OCI-M2 (cell line): ENCODE results near the gene DPP10.

ENCODE experiments used
- DNase-seq: peaks from one replicate; lab custom pipeline; 2025; ENCODE audit not compliant: unreplicated experiment; lab: John Stamatoyannopoulos, UW

Gene DPP10

GRCh38 chr2:114580691-114581090, 138.2 kb downstream of the DPP10 start:
- no peak for DNase-seq

DNA sequence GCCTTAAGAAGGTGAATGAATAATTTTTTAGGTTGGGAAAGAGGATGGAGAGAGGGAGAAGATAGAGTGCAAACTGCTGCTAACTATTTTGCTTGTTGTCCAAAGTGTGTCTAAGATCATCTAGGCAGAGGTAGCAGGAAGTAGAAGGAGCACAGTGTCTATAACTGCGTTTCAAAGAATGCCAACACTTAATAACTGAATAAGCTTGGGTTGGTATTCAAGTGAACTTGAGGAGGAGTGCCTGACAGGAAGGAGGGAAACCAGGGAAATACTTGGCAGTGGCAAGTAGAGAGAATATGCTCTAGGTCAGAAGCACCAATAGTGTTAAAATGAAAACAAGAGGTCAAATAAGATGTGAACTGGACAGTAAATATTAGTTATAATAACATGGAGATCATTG, 155.9 kb downstream of the DPP10 start:
- DNase-seq: no peak

DNA sequence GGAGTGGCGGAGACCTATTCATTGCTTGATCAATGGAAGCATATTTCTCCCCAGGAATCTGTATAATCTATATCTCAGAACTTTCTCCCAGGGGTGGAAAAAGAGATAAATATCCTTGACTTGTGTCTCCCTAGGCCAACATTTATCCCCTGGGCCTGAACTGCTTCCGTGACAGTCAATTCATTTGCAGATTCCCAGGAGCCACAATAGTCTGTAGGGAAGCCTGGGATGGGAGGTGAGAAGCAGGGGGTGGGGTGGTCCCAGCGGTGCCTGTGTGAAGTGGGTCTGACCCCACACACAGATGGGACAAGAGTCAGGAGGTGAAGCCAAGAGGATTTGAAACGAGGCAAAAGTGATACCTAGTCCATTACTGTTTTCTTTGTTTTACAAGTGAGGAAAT, 166.8 kb downstream of the DPP10 start:
- no peak for DNase-seq

DNA sequence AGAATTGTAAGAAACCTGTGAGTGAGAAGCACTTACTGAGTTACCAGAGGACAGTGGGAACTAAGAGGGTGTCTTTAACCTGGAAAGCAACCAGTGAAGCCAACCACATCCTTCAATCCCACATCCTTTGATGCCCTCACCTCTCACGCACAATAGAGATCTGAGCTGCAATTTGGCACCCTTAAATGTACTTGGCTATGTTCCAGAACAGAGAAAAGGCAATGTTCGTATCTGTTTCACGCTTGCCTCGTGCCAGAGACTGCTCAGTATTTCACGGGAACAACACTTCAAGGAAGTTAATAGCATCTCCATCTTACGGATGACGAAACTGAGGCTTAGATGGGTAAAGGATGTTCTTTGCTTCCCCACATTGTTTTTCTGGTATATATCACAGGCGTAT, 167.4 kb downstream of the DPP10 start:
- no peak for DNase-seq

GRCh38 chr2:114610677-114611076, 168.2 kb downstream of the DPP10 start:
- DNase-seq: no peak

DNA sequence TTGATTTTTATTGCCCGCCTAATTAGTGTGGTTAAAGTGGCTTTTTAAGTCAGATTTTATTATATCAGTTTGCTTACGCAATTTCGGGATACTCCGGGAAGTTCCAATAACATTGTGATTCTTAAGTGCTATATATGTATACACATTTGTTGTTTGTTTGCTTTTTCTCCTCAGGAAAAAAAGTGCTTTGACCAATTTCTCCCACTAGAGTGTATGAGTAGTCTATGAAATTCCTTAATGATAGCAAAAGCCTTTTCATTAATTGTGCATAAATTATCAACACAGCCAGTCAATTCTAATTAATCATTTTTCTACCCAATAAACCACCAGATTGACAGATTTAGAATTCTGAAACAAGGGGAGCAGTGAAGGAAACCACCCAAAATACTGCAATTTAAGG, 172.2 kb downstream of the DPP10 start:
- no peak for DNase-seq

DNA sequence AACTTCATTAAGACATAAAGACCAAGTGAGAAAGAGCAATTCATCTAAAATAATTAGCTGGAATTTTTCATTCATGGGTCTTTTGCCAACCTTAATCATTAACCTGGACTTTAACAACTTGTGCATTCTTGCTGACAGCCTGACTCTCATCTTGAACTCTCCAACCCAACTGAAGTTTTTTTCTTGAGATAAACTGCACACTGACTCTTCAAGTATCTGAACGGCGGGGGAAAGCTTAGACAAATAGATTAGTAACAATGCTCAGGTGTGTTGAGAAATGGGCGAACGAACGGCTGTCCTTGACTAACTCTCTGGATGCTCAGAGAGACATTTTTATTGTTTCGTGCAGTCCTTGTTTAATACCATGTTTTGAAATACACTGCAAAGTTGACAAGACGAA, 186.0 kb downstream of the DPP10 start:
- DNase-seq: no peak

- DNase-seq: no peak
Measured at GRCh38 chr2:114631146-114631545, 188.7 kb downstream of the DPP10 start.

DNA sequence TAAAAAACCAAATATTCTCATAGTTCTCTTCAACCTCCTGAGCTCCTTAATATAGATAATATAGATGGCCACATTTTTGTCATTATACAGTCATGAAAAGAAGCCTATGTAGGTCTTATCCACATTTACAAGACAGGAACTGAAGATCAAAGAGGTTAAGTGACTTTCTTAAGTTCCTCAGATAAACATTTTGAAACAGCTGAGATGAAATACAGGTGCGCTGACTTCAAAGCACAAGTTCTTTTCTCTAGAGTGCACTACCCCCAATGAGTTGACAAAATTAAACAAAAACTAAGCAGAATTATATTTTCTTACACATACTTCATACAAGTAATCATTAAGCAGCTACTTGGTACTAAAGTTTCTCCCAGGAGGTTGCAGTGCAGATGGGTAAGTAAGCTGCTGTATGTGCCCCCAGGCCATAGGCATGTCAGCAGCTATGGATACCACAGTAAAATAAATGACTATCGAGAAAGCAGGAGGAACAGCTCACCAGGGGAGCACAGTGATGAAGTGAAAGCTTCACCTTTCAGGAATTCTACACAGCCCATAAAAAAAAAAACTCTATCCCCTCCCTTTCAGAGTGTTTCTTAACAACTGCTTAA, 199.8 kb downstream of the DPP10 start:
- DNase-seq: no peak

DNA sequence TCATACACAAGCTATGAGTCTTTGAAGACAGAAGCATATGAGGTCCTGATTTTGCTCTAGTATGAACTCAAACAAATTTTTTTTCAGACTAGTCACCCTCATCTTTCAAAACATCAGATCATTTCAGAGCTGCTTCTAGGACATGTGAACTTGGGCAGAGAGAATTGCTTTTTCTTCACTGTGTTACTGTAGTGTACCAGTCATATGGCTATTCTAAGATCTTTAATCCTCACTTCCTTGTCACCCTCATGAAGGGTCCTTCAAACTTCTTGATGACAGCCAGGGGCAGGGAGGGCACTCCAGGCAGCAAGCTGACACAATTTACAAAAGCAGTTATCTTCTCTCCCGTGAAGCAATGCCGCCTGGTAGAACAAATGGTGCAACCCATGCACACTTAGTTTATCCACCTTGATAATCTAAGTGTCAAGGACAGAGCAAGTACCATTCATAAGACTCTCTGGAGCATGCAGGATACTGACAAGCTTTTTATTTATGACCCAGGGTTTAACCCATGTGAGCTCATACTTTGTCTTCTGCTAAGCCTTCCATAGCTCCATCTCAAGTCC, 200.6 kb downstream of the DPP10 start:
- DNase-seq: no peak

GRCh38 chr2:114651933-114652332, 209.5 kb downstream of the DPP10 start:
- DNase-seq: no peak

DNA sequence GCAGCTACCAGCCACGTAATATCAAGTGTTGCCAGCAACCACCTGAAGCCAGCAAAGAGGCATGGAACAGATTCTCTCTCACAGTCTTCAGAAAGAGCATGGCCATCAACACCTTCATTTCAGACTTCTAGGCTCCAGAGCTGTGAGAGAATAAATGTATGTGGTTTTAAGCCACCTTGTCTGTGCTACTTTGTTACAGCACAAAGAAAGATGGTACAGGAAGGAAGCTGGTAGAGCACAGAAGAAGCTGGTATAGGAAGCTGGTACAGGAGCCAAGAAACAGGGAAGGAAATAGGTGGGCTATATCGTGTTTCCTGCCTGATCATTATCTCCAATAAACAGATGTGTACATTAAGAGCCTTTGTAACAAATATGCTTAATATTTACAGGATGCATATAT, 217.4 kb downstream of the DPP10 start:
- no peak for DNase-seq

DNA sequence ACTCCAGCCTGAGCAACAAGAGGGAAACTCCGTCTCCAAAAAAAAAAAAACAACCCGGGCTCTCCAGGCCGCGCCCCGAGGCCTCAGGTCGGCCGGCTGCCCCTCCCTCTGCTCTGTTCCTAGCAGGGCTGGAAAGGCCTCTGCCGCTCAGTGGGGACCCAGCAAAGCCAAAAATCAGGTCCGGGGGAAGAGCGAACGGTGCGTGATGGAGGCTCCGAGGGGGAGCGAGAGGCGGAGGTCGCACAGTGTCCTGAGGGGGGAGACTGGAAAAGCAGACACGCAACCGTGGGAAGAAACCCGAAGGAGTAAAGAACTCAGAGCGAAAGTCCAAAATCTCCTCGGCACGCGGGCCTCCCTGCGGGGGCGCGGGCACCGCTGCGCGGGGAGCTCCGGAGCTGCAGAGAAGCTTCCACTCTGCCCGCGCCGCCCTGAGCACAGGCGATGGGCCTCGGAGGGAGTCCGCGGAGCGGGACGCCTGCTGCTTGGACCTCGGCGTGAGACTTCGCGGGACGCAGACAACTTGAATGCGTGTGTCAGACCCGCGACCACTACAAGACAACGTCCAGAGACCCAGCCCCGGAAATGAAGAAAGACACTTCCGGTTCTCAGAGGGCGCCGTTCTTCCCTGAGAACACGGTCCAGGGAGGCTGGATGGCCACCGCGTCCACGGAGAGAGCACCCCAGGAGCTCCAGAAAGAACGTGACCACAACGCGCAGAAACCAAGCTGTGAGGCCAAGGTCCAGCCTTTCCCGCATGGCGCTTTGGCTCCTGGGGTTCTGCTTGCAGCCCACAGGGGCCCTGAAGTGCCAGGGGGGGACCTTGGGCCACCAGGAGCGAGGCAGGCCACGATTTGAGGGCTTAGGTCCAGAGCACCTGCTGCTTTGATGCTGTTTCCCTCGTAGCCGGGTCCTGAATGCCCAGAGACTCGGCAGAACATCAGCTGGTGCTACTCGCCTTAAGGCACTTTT, 219.8 kb downstream of the DPP10 start:
- DNase-seq: no peak

DNA sequence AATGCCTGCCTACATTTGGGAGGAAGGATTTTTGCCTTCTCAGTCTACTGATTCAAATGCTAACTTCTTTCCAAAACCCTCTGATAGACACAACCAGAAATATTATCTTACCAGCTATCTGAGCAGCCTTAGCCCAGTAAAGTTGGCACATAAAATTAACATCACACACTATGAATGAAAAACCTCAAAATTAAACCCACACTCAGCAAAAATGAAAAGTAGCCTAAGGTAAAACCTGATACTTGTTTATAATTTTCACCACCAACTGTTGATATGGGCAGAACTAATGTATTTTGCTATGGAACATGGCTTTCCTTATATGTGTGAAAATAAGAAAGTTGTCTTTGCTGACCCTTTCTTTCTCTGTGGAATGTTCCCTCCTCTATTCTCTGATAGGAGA, 226.0 kb downstream of the DPP10 start:
- DNase-seq: no peak

DNA sequence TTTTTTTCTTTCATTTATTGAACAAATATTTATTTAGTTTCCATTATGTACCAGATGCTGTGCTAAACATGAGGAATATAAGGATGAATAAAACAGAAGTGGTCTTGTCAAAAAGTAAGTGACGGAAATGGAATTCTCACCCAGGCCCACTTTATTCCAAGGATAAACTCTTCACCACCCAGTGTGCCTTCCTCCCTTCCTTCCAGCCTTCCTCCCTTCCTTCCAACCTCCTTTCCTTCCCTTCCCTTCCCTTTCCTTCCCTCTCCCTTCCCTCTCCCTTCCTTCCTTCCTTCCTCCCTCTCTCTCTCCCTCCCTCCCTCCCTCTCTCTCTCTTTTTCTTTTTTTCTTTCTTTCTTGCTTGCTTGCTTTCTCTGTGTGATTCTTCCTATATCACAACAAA, 240.8 kb downstream of the DPP10 start:
- DNase-seq: no peak

DNA sequence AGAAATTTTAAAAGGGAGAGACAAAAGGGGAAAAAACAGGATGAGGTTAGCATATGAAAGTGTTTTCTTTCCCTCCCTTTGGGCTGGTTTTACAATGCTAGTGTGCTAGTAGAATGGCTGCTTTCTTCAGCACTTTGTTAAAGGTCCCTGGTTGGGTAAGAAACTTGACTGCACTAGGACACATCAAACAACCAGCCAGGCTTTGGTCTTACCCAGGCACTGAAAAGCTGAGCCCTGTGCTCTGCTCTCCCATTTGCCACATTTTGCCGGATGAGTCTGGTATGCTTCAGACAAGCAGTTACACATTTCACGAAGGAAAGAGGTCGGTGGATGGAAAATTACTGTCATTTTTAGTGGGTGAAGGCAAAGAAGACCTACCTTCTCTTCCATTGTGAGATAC, 242.0 kb downstream of the DPP10 start:
- DNase-seq: no peak

DNA sequence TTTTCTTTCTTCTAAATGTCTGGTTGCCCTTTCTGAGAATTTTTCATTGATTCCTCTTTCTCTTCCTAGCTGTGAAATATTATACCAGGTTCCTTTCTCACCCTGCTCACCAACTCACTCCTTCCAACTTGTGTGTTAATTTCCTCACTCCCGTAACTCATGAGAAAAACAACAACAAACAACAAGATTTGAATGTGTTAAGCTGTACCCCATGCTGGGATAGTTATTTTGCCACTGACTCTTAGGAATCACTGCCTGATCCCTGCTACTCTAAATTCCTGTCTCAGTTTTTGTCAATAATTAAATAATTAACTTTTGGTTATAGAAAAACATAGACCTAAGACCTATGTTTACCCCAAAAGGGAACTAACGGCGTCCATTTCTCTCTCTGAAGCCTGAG, 242.7 kb downstream of the DPP10 start:
- DNase-seq: no peak

DNA sequence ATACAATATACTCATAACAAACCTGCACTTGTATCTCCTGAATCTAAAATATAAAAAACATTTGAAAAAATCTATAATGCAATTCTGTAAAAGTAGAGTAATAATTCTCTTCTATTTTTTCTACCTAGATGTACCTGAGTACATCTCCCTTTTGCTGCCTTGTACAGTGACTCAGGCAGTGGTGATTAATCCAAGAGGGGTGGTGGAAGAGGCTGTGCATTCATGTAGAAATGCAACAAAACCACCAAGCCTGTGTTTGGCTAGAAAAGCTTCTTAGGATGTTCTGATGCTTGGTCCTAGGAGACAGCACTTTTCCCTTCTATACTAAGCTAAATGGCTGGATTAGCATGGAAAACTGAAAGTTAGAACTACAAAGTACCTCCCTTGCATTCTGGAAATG, 245.8 kb downstream of the DPP10 start:
- no peak for DNase-seq

- DNase-seq: no peak
Measured at GRCh38 chr2:114698520-114698919, 256.1 kb downstream of the DPP10 start.

DNA sequence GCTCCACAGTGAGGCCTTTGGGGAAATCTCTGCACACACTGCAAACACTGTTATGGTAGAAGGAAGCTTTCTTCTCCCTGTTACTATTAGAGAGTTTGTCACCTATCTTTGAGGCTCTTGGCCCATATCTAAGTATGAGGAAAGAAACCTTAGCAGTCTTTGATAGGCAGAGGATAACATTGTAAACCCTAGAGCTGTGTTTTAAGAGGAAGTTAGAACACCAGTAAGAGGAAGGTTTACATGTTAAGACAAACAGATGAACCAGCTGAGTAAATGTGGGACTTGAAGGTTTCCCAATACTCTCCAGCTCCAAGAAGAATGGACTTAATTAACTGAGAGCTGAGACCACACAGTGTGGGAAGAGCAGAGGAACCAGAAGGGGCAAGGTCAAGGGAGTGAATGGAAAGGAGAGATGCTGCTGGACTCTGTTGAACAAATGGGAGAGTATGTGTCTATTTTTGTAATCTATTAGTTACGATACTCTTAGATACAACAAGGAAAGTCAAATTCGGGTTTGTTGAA, 257.0 kb downstream of the DPP10 start:
- DNase-seq: no peak

GRCh38 chr2:114700440-114700839, 258.0 kb downstream of the DPP10 start:
- DNase-seq: no peak
